Stimulated activated CD4-positive, alpha-beta T cell treated with anti-CD3 and anti-CD28 coated beads, Interleukin-12 subunit alpha, Interleukin-12 subunit beta, amount 100 ng/mL, for 24 hours (primary cell): ENCODE measurements around the gene SLITRK5.

ENCODE experiments used
- DNase-seq, 2 experiments: peaks; one replicate each; pipeline ENCODE4 v3.0.0-alpha.2; 2020; ENCODE audit warnings: low read depth in 2 of 2

SLITRK5 gene, protein sequence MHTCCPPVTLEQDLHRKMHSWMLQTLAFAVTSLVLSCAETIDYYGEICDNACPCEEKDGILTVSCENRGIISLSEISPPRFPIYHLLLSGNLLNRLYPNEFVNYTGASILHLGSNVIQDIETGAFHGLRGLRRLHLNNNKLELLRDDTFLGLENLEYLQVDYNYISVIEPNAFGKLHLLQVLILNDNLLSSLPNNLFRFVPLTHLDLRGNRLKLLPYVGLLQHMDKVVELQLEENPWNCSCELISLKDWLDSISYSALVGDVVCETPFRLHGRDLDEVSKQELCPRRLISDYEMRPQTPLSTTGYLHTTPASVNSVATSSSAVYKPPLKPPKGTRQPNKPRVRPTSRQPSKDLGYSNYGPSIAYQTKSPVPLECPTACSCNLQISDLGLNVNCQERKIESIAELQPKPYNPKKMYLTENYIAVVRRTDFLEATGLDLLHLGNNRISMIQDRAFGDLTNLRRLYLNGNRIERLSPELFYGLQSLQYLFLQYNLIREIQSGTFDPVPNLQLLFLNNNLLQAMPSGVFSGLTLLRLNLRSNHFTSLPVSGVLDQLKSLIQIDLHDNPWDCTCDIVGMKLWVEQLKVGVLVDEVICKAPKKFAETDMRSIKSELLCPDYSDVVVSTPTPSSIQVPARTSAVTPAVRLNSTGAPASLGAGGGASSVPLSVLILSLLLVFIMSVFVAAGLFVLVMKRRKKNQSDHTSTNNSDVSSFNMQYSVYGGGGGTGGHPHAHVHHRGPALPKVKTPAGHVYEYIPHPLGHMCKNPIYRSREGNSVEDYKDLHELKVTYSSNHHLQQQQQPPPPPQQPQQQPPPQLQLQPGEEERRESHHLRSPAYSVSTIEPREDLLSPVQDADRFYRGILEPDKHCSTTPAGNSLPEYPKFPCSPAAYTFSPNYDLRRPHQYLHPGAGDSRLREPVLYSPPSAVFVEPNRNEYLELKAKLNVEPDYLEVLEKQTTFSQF

DNA sequence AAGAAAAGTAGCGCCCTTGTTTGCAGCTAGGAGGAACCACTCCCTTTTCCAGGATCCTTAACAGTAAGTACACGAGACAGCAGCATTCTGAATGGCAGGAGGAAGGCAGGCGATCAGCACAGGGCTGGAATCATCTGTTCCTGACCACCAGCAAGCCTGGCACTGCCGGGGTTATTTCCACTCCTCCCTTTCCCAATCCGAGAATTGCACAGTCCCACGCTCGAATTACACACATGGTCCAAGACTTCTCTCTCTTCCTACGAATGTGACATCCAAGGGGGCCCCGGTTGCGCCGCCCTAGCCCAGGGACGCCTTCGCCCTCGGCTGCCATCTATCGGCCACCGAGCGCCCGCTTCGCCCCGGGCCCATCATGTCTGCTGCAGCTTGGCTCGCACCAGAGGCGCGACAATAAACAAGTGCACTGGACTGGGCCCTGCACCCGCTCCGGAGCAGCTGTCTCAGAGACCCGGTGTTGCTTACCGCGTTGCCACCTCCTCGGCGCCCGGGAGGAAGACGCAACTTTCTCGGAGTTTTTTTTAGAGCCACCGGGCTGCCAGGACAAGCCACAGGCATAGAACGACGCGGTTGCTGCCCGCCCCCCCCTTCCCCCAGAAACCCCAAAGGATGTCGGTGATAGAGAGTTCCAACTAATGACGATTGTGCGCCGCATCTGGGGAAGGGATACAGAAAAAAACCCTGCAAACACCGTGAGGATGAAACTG lies at the start of gene SLITRK5:
TSS of gene SLITRK5 (plus strand) at position 341 of the 722 bp plus-strand sequence. CDS start 4,018 bp downstream, outside the sequence.
- DNase-seq: peak; percentile 33 to 69

DNA sequence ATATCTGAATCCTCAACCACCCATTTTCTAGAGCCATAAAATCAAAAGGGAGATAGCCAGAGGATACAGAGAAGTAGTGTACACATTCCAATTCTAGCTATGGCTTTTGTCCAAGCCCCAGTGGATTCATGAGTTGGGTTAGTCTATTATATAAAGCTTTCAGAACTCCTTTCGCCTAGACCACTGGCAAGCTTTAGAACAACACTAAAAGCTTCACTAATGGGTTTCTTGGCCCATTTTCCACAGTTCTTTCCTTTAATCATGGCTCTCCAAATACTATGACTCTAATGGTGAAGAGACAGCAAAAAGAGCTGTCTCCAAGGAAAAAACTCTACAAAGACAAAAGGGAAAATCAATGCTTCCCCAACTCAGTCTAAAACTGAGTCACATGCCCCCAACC lies 48.2 kb upstream of the SLITRK5 start:
- no peak for DNase-seq

DNA sequence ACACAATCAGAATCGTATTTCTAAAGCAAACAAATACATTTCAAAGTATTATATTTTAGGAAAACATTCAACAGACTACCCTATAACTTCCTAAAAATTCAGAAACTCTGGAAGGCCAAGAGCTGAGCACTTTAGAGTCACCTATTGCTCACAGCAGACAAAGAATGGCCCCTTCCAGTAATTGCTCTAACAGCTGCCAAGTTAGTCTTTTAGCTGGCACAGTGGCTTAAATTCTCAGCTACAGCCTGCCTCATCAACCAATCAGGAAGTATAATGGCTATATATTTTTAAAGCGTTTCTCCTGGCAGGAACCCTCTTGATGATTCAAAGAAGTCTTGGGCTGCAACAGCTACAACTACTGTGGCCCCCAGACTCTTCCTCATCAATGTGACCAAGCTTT lies 14.9 kb upstream of the SLITRK5 start:
- DNase-seq: no peak

DNA sequence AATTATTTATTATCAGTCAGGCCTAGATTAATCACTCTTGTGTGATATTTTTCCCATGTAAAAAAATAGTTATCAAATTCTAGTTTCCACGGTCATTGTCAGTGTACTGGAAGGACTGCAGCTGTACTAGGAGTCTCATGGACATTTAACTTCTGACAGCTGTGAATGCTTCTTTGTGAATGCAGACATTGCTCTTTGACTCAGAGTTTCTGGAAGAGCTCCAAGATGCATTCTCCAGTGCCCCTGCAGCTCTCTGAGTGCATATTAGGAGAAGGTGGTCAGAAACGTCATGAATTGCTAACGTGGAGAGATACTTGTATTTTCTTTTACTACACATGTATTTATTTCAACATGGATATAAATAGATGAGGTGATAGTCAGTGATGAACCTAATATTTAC lies 9.7 kb upstream of the SLITRK5 start:
- no peak for DNase-seq

DNA sequence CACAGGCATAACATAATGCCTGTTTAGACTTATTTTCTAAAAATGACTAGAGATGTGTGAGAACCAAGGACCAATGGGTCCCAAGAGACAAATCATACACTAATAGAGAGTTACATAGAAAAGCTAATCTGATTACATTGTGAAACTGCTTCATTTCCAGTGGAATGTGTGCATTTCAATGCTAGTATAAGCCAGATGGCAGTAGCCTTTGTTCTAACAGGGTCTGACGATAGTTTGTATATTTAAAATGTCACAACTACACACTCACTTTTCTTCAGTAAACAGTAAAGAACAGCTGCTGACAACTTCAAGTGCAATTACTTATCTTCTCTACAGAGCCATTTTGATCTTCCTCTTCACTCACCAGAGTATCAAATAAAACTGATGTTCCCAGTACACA lies 4.3 kb upstream of the SLITRK5 start:
- DNase-seq: no peak

DNA sequence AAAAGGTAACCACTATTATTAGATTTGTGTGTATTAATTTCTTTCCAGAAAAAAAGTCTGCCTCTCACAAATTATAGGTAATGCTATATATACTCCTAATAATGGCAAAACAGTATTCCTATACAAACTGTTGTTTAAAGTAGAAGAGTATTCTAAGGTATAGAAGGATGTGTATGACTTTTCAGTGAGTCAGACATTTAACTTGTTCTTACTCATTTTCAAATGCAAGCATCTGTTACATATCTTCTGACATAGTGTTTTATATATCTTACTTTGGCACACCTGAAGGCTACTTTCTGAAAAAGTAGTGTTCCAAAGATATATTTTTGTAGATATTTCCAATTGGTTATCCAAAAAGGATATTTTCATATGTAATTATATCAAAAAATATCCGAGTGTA lies 3.5 kb upstream of the SLITRK5 start:
- DNase-seq: no peak

DNA sequence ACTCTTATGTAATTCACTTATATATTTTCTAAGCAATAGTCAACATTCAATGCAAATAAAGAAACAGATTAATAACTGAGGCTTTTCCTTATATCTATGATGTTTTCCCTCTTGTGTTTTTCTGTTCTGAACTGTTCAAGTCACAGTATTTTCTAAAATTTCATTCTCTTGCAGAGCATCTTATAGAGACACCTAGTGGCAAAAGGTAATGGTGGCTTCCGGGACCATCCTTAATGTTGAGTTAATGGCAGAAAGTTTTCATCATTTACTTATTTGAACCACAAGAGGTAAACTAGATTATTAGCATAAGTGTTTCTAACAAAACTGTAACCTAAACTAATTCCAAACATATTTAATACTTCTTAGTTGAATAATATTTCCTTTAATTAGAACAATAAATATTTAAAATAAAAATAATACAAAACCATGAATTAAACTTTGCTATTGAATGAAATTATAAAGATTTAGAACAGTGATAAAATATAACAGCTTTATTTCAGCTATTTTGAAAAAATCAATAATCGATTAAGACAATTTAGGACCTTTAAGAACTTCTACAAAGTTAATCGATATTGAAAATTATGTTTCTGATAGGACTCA lies 1.7 kb upstream of the SLITRK5 start:
- no peak for DNase-seq

DNA sequence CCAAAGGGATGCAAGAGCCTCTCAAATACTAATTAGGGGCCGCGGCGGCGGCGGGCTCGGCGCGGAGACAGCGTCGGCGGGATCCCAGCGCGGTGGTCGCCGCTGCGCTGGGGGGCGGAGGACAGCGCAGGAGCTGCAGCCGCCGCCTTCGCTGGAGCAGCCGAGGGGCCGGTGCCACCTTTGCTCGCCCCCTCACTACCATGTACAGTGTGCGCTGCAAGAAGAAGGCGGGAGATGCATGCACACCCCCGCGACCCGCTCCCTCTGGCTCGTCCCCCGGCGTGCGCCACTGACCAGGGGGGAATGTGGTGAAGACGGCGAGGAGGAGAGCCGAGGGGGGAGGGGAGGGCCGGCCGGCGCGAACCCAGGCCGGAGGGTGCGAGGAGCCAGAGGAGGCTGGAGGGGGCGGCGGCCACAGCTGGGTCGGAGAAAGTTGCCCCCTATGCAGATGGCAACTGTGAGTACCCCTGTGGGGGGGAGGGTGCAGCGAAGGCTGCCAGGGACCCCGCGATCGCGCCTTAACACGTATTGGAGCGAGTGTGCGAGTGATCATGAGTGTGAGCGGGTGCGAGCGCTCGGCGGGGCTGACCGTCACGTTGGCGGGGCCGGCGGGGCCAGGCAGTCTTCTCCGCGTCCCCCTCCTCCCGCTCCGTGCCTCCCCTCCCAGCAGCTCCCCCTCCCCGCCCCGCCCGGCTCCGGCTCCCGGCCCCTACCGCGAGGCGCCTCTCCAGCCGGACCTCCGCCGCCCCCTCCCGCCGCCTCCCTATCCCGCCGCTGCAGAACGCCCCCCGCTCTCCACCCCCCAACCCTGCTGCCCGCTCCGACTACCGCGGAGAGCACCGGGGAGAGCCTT lies 808 bp downstream of the SLITRK5 start:
- DNase-seq: no peak

DNA sequence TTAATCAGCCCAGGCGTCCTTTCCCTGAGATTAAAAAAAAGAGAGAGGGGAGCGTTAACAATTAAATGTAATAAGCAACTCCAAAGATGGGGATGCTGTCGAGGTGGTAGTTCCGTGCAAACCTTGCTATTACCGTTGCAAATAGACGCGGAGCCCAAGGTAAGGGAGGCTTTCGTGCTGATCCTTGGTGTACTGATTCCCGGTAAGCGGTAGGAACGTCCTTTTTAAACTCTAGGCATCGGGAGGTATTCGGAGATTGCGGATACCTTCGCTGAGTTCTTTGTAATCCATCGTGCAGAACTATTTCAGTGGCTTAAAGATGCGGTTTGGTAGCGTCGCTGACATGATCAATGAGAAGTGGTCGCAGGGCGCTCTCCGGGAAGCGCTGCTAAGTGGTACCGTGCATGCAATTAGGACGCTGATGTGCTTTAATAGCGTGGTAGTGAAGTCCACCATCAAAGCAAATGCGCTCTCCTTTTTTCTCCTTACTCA lies 3.1 kb downstream of the SLITRK5 start:
- no peak for DNase-seq

DNA sequence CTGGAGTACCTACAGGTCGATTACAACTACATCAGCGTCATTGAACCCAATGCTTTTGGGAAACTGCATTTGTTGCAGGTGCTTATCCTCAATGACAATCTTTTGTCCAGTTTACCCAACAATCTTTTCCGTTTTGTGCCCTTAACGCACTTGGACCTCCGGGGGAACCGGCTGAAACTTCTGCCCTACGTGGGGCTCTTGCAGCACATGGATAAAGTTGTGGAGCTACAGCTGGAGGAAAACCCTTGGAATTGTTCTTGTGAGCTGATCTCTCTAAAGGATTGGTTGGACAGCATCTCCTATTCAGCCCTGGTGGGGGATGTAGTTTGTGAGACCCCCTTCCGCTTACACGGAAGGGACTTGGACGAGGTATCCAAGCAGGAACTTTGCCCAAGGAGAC lies 4.7 kb downstream of the SLITRK5 start:
- no peak for DNase-seq

DNA sequence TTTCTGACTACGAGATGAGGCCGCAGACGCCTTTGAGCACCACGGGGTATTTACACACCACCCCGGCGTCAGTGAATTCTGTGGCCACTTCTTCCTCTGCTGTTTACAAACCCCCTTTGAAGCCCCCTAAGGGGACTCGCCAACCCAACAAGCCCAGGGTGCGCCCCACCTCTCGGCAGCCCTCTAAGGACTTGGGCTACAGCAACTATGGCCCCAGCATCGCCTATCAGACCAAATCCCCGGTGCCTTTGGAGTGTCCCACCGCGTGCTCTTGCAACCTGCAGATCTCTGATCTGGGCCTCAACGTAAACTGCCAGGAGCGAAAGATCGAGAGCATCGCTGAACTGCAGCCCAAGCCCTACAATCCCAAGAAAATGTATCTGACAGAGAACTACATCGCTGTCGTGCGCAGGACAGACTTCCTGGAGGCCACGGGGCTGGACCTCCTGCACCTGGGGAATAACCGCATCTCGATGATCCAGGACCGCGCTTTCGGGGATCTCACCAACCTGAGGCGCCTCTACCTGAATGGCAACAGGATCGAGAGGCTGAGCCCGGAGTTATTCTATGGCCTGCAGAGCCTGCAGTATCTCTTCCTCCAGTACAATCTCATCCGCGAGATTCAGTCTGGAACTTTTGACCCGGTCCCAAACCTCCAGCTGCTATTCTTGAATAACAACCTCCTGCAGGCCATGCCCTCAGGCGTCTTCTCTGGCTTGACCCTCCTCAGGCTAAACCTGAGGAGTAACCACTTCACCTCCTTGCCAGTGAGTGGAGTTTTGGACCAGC lies 5.3 kb downstream of the SLITRK5 start:
- DNase-seq: no peak

DNA sequence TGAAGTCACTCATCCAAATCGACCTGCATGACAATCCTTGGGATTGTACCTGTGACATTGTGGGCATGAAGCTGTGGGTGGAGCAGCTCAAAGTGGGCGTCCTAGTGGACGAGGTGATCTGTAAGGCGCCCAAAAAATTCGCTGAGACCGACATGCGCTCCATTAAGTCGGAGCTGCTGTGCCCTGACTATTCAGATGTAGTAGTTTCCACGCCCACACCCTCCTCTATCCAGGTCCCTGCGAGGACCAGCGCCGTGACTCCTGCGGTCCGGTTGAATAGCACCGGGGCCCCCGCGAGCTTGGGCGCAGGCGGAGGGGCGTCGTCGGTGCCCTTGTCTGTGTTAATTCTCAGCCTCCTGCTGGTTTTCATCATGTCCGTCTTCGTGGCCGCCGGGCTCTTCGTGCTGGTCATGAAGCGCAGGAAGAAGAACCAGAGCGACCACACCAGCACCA lies 5.9 kb downstream of the SLITRK5 start:
- no peak for DNase-seq

DNA sequence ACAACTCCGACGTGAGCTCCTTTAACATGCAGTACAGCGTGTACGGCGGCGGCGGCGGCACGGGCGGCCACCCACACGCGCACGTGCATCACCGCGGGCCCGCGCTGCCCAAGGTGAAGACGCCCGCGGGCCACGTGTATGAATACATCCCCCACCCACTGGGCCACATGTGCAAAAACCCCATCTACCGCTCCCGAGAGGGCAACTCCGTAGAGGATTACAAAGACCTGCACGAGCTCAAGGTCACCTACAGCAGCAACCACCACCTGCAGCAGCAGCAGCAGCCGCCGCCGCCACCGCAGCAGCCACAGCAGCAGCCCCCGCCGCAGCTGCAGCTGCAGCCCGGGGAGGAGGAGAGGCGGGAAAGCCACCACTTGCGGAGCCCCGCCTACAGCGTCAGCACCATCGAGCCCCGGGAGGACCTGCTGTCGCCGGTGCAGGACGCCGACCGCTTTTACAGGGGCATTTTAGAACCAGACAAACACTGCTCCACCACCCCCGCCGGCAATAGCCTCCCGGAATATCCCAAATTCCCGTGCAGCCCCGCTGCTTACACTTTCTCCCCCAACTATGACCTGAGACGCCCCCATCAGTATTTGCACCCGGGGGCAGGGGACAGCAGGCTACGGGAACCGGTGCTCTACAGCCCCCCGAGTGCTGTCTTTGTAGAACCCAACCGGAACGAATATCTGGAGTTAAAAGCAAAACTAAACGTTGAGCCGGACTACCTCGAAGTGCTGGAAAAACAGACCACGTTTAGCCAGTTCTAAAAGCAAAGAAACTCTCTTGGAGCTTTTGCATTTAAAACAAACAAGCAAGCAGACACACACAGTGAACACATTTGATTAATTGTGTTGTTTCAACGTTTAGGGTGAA lies 6.6 kb downstream of the SLITRK5 start:
- no peak for DNase-seq

DNA sequence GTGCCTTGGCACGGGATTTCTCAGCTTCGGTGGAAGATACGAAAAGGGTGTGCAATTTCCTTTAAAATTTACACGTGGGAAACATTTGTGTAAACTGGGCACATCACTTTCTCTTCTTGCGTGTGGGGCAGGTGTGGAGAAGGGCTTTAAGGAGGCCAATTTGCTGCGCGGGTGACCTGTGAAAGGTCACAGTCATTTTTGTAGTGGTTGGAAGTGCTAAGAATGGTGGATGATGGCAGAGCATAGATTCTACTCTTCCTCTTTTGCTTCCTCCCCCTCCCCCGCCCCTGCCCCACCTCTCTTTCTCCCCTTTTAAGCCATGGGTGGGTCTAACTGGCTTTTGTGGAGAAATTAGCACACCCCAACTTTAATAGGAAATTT lies 7.2 kb downstream of the SLITRK5 start:
- no peak for DNase-seq

DNA sequence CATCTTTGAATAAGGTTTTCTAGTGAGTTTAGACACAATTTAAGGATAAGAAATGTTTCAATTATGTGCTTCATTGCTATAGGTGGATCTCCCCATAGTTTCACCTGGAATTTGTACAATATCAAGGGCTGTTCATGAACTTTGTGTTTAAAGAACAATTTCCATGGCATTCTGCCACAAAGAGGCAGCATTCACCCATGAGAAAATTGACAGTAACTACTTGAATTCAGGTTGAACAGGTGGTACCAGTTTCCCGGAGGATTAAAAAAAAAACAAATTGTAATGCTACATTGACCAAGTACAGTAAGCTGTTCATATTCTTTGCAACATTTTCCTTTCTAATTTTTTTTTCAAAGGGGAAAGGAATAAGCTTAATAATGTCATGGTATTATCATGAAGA lies 9.1 kb downstream of the SLITRK5 start:
- DNase-seq: no peak

DNA sequence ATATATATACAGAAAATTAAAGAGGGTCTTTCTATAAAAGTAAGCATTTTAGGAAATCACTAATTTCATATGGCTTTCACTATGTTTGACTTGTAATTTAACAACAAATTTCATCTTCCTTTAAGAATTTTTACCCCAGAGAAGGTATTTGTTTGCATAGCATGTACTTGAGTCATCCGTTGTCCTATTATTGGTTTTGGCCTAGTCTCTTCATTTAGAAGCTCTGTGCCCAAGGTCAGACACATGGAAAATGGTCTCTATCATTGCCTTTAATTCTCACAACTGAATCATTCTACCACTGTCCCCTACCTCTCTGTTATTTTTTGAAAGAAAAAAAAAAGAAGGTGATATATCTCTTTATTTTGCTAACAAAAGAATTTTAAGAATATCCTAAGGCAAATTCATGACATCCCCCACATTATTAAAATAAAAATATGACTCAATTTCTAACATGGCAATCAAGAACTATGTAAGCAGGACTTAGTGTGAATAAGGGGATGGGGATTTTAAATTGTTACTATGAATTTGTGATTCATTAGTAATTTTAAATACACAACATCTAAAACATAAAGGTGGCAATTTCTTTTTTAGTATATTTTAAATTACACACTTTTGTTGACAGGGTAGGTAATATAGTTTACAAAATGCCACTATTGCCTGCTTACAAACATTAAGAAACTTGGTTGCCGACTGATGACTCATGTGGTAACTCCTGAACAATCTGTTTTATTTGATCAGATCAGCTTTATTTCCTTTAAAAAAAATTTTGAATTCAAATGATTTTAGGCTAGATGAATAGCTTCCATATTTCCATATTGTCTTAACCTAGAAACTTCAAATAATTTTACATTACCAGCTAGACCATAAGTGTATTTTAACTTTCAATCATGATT lies 13.9 kb downstream of the SLITRK5 start:
- no peak for DNase-seq

DNA sequence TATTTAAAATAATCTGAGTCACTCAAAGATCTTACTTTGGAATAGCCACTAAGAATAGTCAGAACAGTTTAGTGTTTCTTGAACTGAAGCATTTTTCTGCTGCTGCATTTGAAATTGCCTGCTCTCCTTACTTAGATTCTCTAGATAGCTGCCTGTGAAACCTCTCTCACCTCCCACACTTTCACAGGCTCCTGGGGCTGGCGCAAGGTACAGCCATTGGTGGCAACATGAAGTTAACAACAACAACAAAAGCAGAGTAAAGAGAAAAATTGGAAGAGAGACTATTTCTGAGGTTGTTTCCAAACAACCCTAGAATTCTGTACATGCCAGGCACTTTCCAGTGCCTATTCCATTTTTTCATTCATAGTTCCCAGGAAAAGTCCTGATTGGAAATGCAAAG lies 25.3 kb downstream of the SLITRK5 start:
- no peak for DNase-seq

DNA sequence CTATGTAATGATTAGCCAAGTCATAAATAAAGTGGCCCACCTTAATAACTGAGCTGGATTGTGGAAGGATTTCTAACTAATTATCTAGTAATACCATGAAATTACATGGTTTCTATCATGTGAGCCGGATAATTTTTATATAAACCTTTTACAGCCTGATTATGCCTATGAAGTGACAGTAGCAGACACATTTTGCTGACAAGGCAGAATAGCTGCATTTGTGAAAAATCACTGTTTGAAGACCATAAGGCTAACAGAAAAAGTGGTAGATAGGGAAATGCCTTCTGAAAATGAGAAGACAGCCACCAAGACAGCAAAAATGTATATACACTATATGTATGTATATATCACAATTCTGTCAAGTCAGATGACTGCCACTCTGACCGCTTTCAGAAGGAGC lies 27.1 kb downstream of the SLITRK5 start:
- DNase-seq: no peak
